HL-60 (cell line): ENCODE results near the gene PLA2G4B.

ENCODE experiments used
- DNase-seq, 2 experiments: peaks; one replicate each; pipeline ENCODE4 v3.0.0-alpha.2; 2010 to 2020; ENCODE audit warnings: low read depth in 1 of 2, low spot score in 1 of 2
- H3K27ac ChIP-seq: fragments of 250-450 bp; sonication (Bioruptor Pico); replicated peaks from 2 replicates; pipeline ENCODE4 v1.5.1; 2020; ENCODE audit warnings: mild to moderate bottlenecking, moderate library complexity
- H3K27me3 ChIP-seq: fragments of 250-450 bp; sonication (Bioruptor Pico); 2 replicates; pipeline ENCODE4 v1.5.1; 2021; ENCODE audit warnings: mild to moderate bottlenecking, moderate library complexity; ENCODE audit not compliant: insufficient read depth, poor library complexity, severe bottlenecking
- H3K4me3 ChIP-seq: replicated peaks from 2 replicates; pipeline ENCODE4 v1.5.1; 2011; ENCODE audit warnings: mild to moderate bottlenecking, control low read depth, low read length; ENCODE audit not compliant: insufficient read depth
- GABPA ChIP-seq: IDR thresholded peaks from 2 replicates; pipeline ENCODE4 v1.6.1; 2012; ENCODE audit warnings: low read depth
- POLR2AphosphoS5 ChIP-seq: IDR thresholded peaks from 2 replicates; pipeline ENCODE4 v1.6.1; 2012; ENCODE audit warnings: low read depth
- SPI1 ChIP-seq: IDR thresholded peaks from 2 replicates; pipeline ENCODE4 v1.6.1; 2012; ENCODE audit warnings: low read depth, mild to moderate bottlenecking, borderline replicate concordance
- TF ChIP-seq, protein P1 (sequence below): IDR thresholded peaks from 2 replicates; pipeline ENCODE4 v1.6.1; 2012; ENCODE audit warnings: low read depth; ENCODE audit not compliant: insufficient replicate concordance
- TF ChIP-seq, protein P2 (sequence below): IDR thresholded peaks from one replicate; pipeline ENCODE4 v1.5.1; 2011; ENCODE audit warnings: low read length, control low read depth, inconsistent platforms; ENCODE audit not compliant: insufficient read depth

The PLA2G4B gene

DNA sequence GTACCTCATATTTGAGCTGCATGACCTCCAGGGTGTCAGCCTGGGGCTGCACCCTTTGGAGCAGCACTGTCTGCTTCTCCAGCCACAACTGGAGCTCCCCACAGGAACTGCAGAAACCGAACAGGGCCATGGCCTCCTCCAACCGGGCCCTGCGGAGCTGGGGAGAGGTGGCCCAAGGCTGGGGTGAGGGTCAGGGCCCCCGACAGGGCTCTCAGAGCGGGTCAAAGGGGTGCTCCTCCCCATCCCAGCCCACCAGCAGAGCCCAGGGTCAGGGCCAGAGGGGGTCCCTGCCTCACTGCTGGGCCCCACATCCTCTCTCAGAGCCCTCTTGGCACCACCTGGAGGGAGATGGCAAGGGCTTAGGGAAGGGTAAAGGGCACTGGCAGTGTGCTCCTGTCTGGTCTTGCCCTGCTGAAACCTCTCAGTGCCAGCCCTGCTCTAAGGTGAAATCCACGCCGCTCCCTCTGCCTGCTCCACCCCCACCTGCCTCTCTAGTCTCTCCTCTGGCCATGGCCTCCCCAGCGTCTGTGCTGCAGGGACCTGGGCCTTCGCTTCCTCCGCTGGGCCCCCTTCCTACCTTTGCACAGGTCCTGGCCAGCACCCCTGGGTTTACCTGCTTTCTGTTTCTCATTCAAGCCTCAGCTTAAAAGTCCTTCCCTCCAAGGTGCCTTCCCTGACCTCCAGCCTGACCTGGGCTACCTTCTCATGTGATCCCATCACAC lies 41.7 kb downstream of the PLA2G4B start:
- no peak overlapping the region for H3K27ac ChIP-seq
- no peak for DNase-seq
- no peak for TF ChIP-seq GABPA
- TF ChIP-seq, protein P1, sequence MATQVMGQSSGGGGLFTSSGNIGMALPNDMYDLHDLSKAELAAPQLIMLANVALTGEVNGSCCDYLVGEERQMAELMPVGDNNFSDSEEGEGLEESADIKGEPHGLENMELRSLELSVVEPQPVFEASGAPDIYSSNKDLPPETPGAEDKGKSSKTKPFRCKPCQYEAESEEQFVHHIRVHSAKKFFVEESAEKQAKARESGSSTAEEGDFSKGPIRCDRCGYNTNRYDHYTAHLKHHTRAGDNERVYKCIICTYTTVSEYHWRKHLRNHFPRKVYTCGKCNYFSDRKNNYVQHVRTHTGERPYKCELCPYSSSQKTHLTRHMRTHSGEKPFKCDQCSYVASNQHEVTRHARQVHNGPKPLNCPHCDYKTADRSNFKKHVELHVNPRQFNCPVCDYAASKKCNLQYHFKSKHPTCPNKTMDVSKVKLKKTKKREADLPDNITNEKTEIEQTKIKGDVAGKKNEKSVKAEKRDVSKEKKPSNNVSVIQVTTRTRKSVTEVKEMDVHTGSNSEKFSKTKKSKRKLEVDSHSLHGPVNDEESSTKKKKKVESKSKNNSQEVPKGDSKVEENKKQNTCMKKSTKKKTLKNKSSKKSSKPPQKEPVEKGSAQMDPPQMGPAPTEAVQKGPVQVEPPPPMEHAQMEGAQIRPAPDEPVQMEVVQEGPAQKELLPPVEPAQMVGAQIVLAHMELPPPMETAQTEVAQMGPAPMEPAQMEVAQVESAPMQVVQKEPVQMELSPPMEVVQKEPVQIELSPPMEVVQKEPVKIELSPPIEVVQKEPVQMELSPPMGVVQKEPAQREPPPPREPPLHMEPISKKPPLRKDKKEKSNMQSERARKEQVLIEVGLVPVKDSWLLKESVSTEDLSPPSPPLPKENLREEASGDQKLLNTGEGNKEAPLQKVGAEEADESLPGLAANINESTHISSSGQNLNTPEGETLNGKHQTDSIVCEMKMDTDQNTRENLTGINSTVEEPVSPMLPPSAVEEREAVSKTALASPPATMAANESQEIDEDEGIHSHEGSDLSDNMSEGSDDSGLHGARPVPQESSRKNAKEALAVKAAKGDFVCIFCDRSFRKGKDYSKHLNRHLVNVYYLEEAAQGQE = no peak
- no peak for TF ChIP-seq SPI1
- TF ChIP-seq POLR2AphosphoS5 = no peak
- TF ChIP-seq, protein P2, sequence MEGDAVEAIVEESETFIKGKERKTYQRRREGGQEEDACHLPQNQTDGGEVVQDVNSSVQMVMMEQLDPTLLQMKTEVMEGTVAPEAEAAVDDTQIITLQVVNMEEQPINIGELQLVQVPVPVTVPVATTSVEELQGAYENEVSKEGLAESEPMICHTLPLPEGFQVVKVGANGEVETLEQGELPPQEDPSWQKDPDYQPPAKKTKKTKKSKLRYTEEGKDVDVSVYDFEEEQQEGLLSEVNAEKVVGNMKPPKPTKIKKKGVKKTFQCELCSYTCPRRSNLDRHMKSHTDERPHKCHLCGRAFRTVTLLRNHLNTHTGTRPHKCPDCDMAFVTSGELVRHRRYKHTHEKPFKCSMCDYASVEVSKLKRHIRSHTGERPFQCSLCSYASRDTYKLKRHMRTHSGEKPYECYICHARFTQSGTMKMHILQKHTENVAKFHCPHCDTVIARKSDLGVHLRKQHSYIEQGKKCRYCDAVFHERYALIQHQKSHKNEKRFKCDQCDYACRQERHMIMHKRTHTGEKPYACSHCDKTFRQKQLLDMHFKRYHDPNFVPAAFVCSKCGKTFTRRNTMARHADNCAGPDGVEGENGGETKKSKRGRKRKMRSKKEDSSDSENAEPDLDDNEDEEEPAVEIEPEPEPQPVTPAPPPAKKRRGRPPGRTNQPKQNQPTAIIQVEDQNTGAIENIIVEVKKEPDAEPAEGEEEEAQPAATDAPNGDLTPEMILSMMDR = no peak
- no peak overlapping the region for H3K4me3 ChIP-seq
- H3K27me3 ChIP-seq = no peaks in the 10 kb centered on the region

DNA sequence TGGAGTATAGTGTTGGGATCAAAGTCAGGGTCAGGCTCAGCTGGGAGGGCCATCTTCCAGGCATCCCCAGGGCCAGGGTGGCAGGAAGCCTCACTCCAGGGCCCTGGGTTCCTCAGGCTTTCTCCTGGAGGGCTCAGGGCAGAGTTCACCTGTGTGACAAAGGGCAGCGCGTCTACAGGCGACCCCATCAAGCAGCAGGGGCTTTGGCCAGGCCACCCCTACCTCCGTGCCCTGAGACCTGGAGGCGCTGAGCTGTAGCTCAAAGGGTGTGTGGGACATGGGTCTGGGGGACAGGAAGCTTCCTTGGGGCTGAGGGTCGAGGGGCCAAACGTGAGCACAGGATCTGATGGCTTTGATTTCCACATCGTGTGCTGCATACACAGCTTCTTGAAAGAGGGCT lies 42.4 kb downstream of the PLA2G4B start:
- no peak for DNase-seq
- no peak overlapping the region for H3K4me3 ChIP-seq
- TF ChIP-seq, protein P2 = no peak
- no peak for TF ChIP-seq POLR2AphosphoS5
- no peak for TF ChIP-seq SPI1
- TF ChIP-seq GABPA = no peak
- TF ChIP-seq, protein P1 = no peak
- H3K27me3 ChIP-seq = no peaks in the 10 kb centered on the region
- H3K27ac ChIP-seq = no peak overlapping the region

DNA sequence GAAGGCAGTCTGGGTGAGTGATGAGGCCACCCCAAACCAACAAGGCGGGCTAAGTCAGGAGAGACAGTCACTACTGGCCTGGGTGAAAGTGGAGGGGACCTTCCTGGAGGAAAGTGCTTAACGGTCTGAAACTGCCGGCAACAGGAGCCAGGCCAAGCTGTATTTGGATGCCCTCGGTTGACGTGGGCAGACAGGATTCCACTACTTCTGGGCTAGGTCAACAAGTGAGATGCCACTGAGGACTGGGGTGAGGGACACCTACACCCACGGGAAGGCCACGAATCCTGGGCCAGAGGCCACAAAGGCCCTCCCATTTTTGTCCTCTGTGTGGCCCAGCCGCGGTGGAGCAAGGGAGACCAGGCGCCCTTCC lies 42.9 kb downstream of the PLA2G4B start:
- DNase-seq = no peak
- Histone ChIP-seq H3K27me3 (no peaks in the 10 kb centered on the region), H3K4me3 (no peak overlapping the region), H3K27ac (no peak overlapping the region)
- no peak for TF ChIP-seq GABPA
- no peak for TF ChIP-seq SPI1
- no peak for TF ChIP-seq POLR2AphosphoS5
- TF ChIP-seq, protein P1 = no peak
- TF ChIP-seq, protein P2 = no peak
